Spleen (tissue), 11 donors: Measurements from ENCODE around the gene SH3RF3. TPM values are rescaled to one million over a fixed set of nuclear protein-coding genes. Genes with fewer than 3 reads are reported as not detected.
"Not testable (repeated sequence)": the region's sequence is repeated elsewhere in the genome, so short reads cannot be mapped to it uniquely, and the experiment has no call there.

Experiments
- DNase-seq: peaks from one replicate; pipeline ENCODE4 v3.0.0-alpha.2; 2020
- H3K27ac ChIP-seq, 8 donors: fragments of 200-600 bp; sonication (generic) in 7 of 8; 1 replicate in 4 of 8; 2 replicates in 4 of 8; pipeline versions ENCODE4 v1.5.0 to v1.8.0; 2016 to 2021; ENCODE audit warnings: inconsistent platforms in 4 of 8, mild to moderate bottlenecking in 4 of 8, moderate library complexity in 1 of 8
- H3K27me3 ChIP-seq, 7 donors: fragments of 200-600 bp; sonication (generic) in 6 of 7; replicated peaks in 1 of 7; 1 replicate in 4 of 7; 2 replicates in 3 of 7; pipeline versions ENCODE4 v1.5.0 to v1.8.0; 2016 to 2021; ENCODE audit warnings: inconsistent platforms in 3 of 7, mild to moderate bottlenecking in 1 of 7
- H3K36me3 ChIP-seq, 6 donors: fragments of 200-600 bp; sonication (generic) in 5 of 6; 1 replicate in 4 of 6; 2 replicates in 2 of 6; pipeline versions ENCODE4 v1.5.0 to v1.8.0; 2016 to 2021; ENCODE audit warnings: inconsistent platforms in 2 of 6
- H3K4me1 ChIP-seq, 6 donors: fragments of 200-600 bp; sonication (generic) in 5 of 6; 1 replicate in 3 of 6; 2 replicates in 3 of 6; pipeline versions ENCODE4 v1.5.0 to v1.8.0; 2016 to 2021; ENCODE audit warnings: inconsistent platforms in 3 of 6
- H3K4me3 ChIP-seq, 8 donors: fragments of 200-600 bp; sonication (generic) in 7 of 8; 1 replicate in 4 of 8; 2 replicates in 4 of 8; pipeline versions ENCODE4 v1.5.0 to v1.8.0; 2016 to 2021; ENCODE audit warnings: inconsistent platforms in 4 of 8, mild to moderate bottlenecking in 4 of 8, moderate library complexity in 2 of 8
- H3K9me3 ChIP-seq, 8 donors: fragments of 200-600 bp; sonication (generic) in 7 of 8; 1 replicate in 4 of 8; 2 replicates in 4 of 8; pipeline versions ENCODE4 v1.5.0 to v1.8.0; 2016 to 2021; ENCODE audit warnings: inconsistent platforms in 4 of 8
- CTCF ChIP-seq, 11 experiments: fragments of 200-600 bp in 7 of 11; fragments of 450-650 bp in 4 of 11; sonication (generic) in 4 of 11; IDR thresholded peaks in 8 of 11; conservative IDR thresholded peaks in 3 of 11; 1 replicate in 7 of 11; 2 replicates in 4 of 11; pipeline versions ENCODE4 v1.4.0 to v1.8.0; 2016 to 2021; ENCODE audit warnings: antibody characterized with exemption in 11 of 11, inconsistent platforms in 4 of 11, mild to moderate bottlenecking in 1 of 11
- POLR2A ChIP-seq, 3 donors: fragments of 450-650 bp; IDR thresholded peaks; one replicate each; pipeline ENCODE4 v1.5.1; 2017; ENCODE audit warnings: antibody characterized with exemption in 3 of 3, mild to moderate bottlenecking in 1 of 3
- POLR2AphosphoS5 ChIP-seq, 3 donors: sonication (generic); formaldehyde crosslinking; IDR thresholded peaks; one replicate each; pipeline ENCODE4 v1.5.1; 2017; ENCODE audit warnings: antibody characterized with exemption in 3 of 3
- WGBS, 5 donors: extraction: QIAGEN DNeasy Blood & Tissue Kit in 3 of 5; methylation state at CpG; one replicate each; pipeline versions ENCODE4 v1.1.5 to v1.1.7; 2013 to 2018; 5-methylcytosine and 5-hydroxymethylcytosine counted together
- intact Hi-C: fragments of 100-400 bp; cut with DNase I; formaldehyde crosslinking; loops from one replicate; pipeline ENCODE4 v1.15.0; 2023; ENCODE audit warnings: low total_unique reads
- polyA plus RNA-seq, 3 donors: library from polyadenylated mRNA; stranded (reverse); fragments of 200-250 nt; gene quantifications; one replicate each; pipeline ENCODE4 v1.2.1, GENCODE V29; 2013
- total RNA-seq, 7 donors: library from RNA; depleted of rRNA in 3 of 7; stranded (reverse); fragments of >200 nt in 3 of 7; fragmentation: NEBNext Ultra II Directional in 4 of 7; extraction: Animal tissue kit (Norgen Biotek cat#: 25700) in 4 of 7; gene quantifications; one replicate each; pipeline versions ENCODE4 v1.1.0 to v1.2.1, GENCODE V29; 2016 to 2021
- donor health status: healthy with polysubstance abuse.
- donor health status: DM: no; HTN: no; CAD: no; lungs with moderate emphysema.
- donor health status: DM: no; HTN: no; CAD: no.
- donor health status: Bipolar disorder and iron deficiency.
- donor health status: healthy.
- donor health status: DM: no; HTN: no; CAD: no.
- donor health status: DM: yes; HTN: yes; CAD: no.

SH3RF3 gene
- total and polyA plus RNA-seq, 10 donors, result 1.3 to 7.6 (median 4.7) TPM

- no peak overlapping the region for H3K27ac ChIP-seq
- WGBS, 5 donors, result 86 to 96% (median 92%) methylated on average over 4 of the region's 4 CpGs
- no peak overlapping the region for H3K4me3 ChIP-seq
- no peaks in the 10 kb centered on the region for H3K4me1 ChIP-seq
- H3K27me3 ChIP-seq, result peaks cover 0 to 30% (median 0%) of the 10 kb centered on the region in 7 donors
- DNase-seq, result no peak
- no peaks in the 10 kb centered on the region for H3K36me3 ChIP-seq
- TF ChIP-seq POLR2AphosphoS5 (IDR thresholded peaks at IDR 0.05), result no peak
- no peak for TF ChIP-seq POLR2A (IDR thresholded peaks at IDR 0.05)
- intact Hi-C loops, result no loop called here
- H3K9me3 ChIP-seq, result peaks cover 0 to 3% (median 0%) of the 10 kb centered on the region in 8 donors
Observed at GRCh38 chr2:109117780-109118179, 11.2 kb upstream of the SH3RF3 start.

DNA sequence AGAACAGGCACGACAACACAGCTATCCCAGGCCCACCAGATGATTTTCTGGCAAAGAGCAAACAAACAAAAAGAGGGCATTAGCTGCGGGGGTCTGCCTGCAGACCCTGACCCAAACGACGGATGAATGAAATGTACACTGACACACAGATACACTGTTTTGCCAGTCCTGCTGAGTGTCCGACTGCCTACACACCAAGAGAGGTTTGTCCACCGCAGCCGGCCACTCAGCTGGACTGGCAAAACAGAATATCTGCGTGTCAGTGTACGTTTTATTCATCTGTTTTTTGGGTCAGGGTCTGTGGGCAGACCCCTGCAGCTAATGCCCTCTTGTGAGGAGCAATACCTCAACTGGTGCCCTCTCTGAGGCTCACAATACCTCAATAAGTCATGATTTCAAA, 10.7 kb upstream of the SH3RF3 start:
- no peak for TF ChIP-seq POLR2AphosphoS5 (IDR thresholded peaks at IDR 0.05)
- no peak for TF ChIP-seq POLR2A (IDR thresholded peaks at IDR 0.05)
- TF ChIP-seq CTCF (IDR thresholded peaks at IDR 0.05 in 8 of 11, conservative IDR thresholded peaks at IDR 0.05 in 3 of 11), result no peak
- no peak overlapping the region for H3K27ac ChIP-seq
- H3K4me3 ChIP-seq, result no peak overlapping the region
- peaks cover 0 to 33% (median 0%) of the 10 kb centered on the region in 7 donors for H3K27me3 ChIP-seq
- 90 to 95% (median 91%) methylated on average over 9 of the region's 9 CpGs for WGBS, 5 donors
- H3K4me1 ChIP-seq, result no peaks in the 10 kb centered on the region
- intact Hi-C loops, result no loop called here
- no peak for DNase-seq
- peaks cover 0 to 3% (median 0%) of the 10 kb centered on the region in 8 donors for H3K9me3 ChIP-seq
- no peaks in the 10 kb centered on the region for H3K36me3 ChIP-seq

GRCh38 chr2:109120166-109120565, 8.8 kb upstream of the SH3RF3 start:
- no peaks in the 10 kb centered on the region for H3K36me3 ChIP-seq
- DNase-seq, result no peak
- no peak overlapping the region for H3K27ac ChIP-seq
- intact Hi-C loops, result no loop called here
- TF ChIP-seq POLR2A (IDR thresholded peaks at IDR 0.05) (no peak), POLR2AphosphoS5 (IDR thresholded peaks at IDR 0.05) (no peak), CTCF (IDR thresholded peaks at IDR 0.05 in 8 of 11, conservative IDR thresholded peaks at IDR 0.05 in 3 of 11) (no peak)
- no peaks in the 10 kb centered on the region for H3K4me1 ChIP-seq
- no peak overlapping the region for H3K4me3 ChIP-seq
- H3K9me3 ChIP-seq, result peaks cover 0 to 3% (median 0%) of the 10 kb centered on the region in 8 donors
- 90 to 96% (median 95%) methylated on average over 2 to 3 of the region's 3 CpGs for WGBS, 5 donors
- H3K27me3 ChIP-seq, result peaks cover 0 to 43% (median 0%) of the 10 kb centered on the region in 7 donors

DNA sequence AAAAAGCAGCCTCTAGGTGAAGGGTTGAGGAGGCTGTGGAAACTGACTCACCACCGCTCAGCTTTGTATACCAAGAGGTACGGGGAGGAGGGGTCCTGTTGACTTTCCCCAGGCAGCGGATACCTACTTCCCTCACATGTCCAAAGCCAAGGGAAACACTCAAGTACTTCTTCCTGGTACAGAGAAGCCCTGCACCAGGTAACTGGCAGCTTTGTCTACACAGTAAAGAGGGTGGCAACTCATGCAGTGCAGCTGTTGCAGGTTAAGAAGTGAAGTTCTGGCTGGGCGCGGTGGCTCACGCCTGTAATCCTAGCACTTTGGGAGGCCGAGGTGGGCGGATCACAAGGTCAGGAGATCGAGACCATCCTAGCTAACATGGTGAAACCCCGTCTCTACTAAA, 8.3 kb upstream of the SH3RF3 start:
- 85 to 94% (median 91%) methylated on average over 10 of the region's 10 CpGs for WGBS, 5 donors
- H3K36me3 ChIP-seq, H3K27ac ChIP-seq, H3K4me3 ChIP-seq, intact Hi-C loops, H3K4me1 ChIP-seq, H3K9me3 ChIP-seq, DNase-seq: not testable (repeated sequence)
- H3K27me3 ChIP-seq, result peaks cover 0 to 47% (median 0%) of the 10 kb centered on the region in 7 donors

- Histone ChIP-seq H3K4me3 (no peak overlapping the region), H3K27ac (no peak overlapping the region), H3K4me1 (peaks cover 5 to 15% (median 13%) of the 10 kb centered on the region in 6 donors), H3K9me3 (no peaks in the 10 kb centered on the region), H3K27me3 (peaks cover 0 to 59% (median 7%) of the 10 kb centered on the region in 7 donors), H3K36me3 (no peaks in the 10 kb centered on the region)
- no peak for TF ChIP-seq POLR2A (IDR thresholded peaks at IDR 0.05)
- TF ChIP-seq CTCF (IDR thresholded peaks at IDR 0.05 in 8 of 11, conservative IDR thresholded peaks at IDR 0.05 in 3 of 11), result no peak
- no peak for TF ChIP-seq POLR2AphosphoS5 (IDR thresholded peaks at IDR 0.05)
- WGBS, 5 donors, result 87 to 98% (median 94%) methylated on average over 4 of the region's 4 CpGs
- intact Hi-C loops, result no loop called here
- no peak for DNase-seq
Observed at GRCh38 chr2:109123586-109124201, 5.3 kb upstream of the SH3RF3 start.
